Astrocyte (in vitro differentiated cells and primary cell): ENCODE measurements around the gene POLR1D.

Source experiments
- EZH2 ChIP-seq: IDR thresholded peaks from 2 replicates; pipeline ENCODE4 v1.6.1; 2012; ENCODE audit warnings: mild to moderate bottlenecking, low read length, inconsistent platforms; ENCODE audit not compliant: insufficient read depth
- TF ChIP-seq, protein P1 (sequence below): IDR thresholded peaks from 2 replicates; pipeline ENCODE4 v1.5.1; 2011; ENCODE audit warnings: low read depth, mild to moderate bottlenecking, inconsistent platforms, low read length, moderate library complexity; ENCODE audit not compliant: insufficient read depth

DNA sequence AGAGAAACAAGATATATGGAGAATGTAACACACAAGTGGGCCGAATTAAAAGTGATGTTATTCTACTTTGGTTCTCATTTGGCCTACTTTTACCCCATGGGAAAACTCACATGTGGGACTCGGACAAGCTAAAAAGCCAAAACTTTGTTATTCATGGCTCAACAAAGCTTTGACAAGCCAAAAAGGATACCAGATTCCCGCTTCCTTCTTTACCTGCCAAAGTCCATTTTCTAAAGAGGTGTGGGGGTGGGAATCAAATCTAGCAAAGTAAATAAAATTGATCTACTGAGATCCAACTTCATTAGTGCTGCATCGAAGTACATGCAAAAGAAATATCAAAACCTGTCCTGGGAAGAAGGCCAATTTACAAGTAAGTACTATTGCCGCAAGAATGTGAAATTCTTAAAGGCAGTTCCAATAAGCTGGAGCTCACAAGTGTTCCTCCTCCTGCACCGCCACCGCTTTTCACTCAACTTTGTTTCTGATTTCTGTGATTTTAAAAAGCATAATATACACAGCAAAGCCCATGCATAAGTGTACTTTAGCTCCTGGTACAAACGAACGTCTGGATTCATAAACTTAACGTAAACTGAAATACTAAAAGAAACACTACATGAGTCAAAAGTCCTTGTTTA lies 2.5 kb upstream of the POLR1D start:
- TF ChIP-seq, protein P1, sequence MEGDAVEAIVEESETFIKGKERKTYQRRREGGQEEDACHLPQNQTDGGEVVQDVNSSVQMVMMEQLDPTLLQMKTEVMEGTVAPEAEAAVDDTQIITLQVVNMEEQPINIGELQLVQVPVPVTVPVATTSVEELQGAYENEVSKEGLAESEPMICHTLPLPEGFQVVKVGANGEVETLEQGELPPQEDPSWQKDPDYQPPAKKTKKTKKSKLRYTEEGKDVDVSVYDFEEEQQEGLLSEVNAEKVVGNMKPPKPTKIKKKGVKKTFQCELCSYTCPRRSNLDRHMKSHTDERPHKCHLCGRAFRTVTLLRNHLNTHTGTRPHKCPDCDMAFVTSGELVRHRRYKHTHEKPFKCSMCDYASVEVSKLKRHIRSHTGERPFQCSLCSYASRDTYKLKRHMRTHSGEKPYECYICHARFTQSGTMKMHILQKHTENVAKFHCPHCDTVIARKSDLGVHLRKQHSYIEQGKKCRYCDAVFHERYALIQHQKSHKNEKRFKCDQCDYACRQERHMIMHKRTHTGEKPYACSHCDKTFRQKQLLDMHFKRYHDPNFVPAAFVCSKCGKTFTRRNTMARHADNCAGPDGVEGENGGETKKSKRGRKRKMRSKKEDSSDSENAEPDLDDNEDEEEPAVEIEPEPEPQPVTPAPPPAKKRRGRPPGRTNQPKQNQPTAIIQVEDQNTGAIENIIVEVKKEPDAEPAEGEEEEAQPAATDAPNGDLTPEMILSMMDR, result no peak
- no peak for TF ChIP-seq EZH2
